ENCODE measurements around the gene UTS2R. TPM values are rescaled to one million over a fixed set of nuclear protein-coding genes. Genes with fewer than 3 reads are reported as not detected.

UTS2R gene
- polyA plus RNA-seq (2012; ENCODE audit: low read depth, missing spikeins): 0.50 TPM

DNA sequence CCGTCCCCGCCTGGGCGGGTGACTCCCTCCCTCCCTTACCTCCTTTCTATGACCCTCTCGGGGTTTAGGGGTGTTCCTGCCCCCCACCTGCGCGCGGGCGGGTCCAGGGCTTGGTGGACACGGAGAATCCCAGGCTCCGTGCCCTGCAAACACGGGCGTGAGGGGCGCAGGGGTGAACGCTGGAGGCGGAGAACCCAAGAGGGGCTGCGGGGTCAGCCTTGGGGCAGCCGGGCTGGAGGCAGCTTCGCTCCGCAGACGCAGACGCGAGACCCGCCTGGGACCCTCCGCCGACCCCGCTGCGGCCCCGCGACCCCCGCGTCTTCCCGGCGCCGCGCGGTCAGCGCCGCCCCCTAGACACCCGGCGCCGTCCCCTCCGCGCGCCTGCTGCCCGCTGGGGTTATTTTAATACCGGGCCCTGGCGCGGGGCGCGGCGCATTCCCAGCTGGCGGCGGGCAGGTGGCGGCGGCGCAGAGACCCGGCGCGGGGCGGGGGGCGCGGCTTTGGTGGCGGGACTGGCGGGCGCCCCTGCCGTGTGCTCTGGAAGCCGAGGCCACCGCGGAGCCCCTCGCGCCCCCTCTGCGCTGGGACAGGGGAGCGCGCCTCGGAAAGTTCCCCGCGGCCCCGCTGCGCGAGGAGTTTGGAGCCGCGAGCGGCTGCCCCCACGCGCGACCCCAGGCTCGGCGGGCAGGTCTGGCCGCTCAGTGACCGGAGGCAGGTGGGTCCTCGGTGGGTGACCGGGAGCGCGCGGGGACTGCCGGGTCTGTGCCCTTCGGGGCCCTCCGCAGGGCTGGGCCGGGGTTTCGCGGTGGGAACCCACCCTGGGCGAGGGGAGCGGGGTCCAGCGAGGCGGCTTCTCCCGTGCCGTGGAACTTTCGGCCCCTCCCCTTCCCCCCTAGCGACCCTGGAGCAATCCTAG, at the start of gene UTS2R:
TSS of gene UTS2R (plus strand) at position 433 of the 916 bp plus-strand sequence. CDS start 2,560 bp downstream, outside the sequence.
- DNase-seq (ENCODE audit: insufficient read length, low spot score): no peak
- TF ChIP-seq SPI1 (IDR thresholded peaks at IDR 0.05; ENCODE audit: low read depth, low read length): no peak
- TF ChIP-seq POLR2A (IDR thresholded peaks at IDR 0.05; ENCODE audit: low read depth, low read length): no peak
- no peak for TF ChIP-seq POLR2AphosphoS5 (IDR thresholded peaks at IDR 0.05; ENCODE audit: low read depth, low read length)
- no peak for TF ChIP-seq POU2F2 (IDR thresholded peaks at IDR 0.05; ENCODE audit: low read depth, low read length)
- TF ChIP-seq PAX5 (IDR thresholded peaks at IDR 0.05; ENCODE audit: insufficient read depth, low read length, severe bottlenecking): no peak
- no peak for FAIRE-seq

DNA sequence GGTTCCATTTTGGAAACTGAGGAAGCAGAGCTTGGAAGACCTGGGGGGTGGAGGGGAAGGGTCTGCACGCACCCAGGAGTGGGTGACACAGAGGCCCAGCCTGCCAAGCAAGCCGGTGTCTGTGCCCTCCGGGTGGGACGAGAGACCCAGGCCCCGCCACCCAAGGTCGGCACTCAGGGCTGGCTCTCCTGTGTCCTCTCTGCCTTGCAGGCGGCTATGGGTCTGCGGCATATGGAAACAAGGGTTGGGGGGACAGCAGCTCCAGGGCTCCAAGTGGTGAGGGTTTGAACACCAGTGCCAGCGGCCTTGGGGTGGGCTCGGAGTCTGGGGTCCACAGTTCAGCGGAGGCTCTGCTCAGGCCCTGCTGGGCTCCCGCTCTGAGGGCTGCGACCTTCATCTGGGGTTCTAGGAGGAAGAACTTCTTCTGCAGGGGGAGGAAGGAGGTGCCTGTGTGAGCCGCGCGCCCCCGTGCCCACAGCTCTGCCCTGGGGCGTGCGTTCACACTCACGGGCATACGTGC, 49.6 kb upstream of the UTS2R start:
- TF ChIP-seq POU2F2 (IDR thresholded peaks at IDR 0.05; ENCODE audit: low read depth, low read length) (no peak), SPI1 (IDR thresholded peaks at IDR 0.05; ENCODE audit: low read depth, low read length) (no peak), POLR2AphosphoS5 (IDR thresholded peaks at IDR 0.05; ENCODE audit: low read depth, low read length) (no peak), POLR2A (IDR thresholded peaks at IDR 0.05; ENCODE audit: low read depth, low read length) (no peak), TAF1 (IDR thresholded peaks at IDR 0.05; ENCODE audit: low read depth, low read length) (no peak)
- no peak for DNase-seq (ENCODE audit: insufficient read length, low spot score)
- no peak for FAIRE-seq

DNA sequence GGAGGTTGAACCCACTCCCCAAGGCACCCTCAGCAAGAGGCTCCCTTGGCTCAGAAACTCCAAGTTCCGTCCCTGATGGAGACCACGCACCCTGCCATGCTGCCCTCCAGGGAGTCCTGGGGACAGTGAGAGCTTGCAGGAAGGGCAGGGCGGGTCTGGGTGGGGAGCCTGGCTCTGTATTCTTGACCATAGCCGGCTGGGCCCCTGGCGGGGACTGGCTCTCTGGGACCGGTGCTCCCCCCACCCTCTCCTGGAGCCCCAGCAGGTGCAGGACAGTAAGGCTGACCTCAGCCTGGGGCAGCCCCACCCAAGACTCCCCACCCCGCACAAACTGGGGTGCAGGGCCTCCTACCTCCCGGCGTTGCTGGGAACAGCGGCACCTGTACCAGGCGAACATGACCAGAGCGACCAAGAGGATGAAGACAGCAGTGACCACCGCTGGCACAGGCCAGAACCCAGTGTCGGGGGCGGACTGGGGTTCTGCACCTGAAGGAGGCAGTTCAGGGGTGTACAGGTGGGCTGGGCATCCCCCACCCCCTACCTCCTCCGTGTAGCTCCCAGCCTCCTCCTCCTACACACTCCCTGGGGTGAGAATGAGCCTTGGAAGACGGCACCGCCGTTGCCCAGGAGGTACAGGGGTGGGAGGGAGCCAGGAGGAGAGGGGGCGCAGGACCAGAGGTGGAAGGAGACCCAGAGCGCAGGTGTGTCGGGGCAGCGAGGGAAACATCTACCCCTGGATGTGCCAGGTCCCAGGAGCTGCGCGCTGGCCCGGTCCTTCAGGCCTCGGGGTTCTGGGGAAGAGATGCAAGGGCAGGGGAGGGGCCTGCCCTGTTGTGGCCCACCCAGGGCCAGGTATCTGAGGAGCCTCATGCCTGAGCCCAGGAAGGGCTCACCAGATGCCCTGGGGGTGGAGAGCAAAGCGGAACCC, 48.8 kb upstream of the UTS2R start:
- FAIRE-seq: no peak
- no peak for DNase-seq (ENCODE audit: insufficient read length, low spot score)
- TF ChIP-seq PAX5 (IDR thresholded peaks at IDR 0.05; ENCODE audit: insufficient read depth, low read length, severe bottlenecking): no peak
- TF ChIP-seq POU2F2 (IDR thresholded peaks at IDR 0.05; ENCODE audit: low read depth, low read length): no peak
- no peak for TF ChIP-seq TAF1 (IDR thresholded peaks at IDR 0.05; ENCODE audit: low read depth, low read length)
- TF ChIP-seq SPI1 (IDR thresholded peaks at IDR 0.05; ENCODE audit: low read depth, low read length): no peak
- no peak for TF ChIP-seq POLR2A (IDR thresholded peaks at IDR 0.05; ENCODE audit: low read depth, low read length)
- TF ChIP-seq POLR2AphosphoS5 (IDR thresholded peaks at IDR 0.05; ENCODE audit: low read depth, low read length): no peak

DNA sequence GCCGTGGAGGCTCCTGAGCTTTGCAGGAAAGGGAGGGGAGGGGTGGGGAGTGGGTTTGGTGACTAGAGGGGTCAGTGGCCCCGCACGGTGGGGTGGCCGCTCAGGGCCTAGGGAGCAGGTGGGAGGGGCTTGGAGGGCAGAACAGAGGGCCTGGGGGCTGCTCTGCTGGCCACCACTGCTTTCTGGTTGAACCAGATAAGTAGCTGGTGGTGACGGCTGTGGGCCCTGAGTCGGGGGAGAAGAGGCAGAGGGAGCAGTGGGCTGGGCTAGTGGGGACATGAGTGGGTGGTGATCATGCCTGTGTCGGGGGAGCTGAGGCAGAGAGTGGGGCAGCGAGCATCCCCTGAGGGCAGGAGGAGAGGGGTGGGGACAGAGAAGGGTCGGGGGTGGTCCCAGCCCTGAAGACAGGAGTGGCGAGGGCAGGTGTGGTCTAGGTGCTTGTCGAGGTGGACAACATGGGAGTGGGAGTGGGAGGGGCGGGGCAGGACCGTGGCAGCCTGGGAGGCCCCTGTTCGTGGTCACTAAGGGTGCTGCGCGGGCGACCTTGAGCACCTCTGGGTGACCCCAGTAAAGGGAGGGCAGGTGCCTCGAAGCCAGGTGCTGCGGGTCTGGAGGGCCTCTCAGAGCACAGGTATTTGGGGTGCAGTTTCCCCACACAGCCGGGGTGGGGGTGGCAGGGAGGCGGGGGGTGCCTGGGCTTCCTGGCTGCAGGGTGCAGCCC, 47.9 kb upstream of the UTS2R start:
- DNase-seq (ENCODE audit: insufficient read length, low spot score) (no peak), FAIRE-seq (no peak)
- TF ChIP-seq SPI1 (IDR thresholded peaks at IDR 0.05; ENCODE audit: low read depth, low read length) (no peak), TAF1 (IDR thresholded peaks at IDR 0.05; ENCODE audit: low read depth, low read length) (no peak), POLR2AphosphoS5 (IDR thresholded peaks at IDR 0.05; ENCODE audit: low read depth, low read length) (no peak), POLR2A (IDR thresholded peaks at IDR 0.05; ENCODE audit: low read depth, low read length) (no peak), POU2F2 (IDR thresholded peaks at IDR 0.05; ENCODE audit: low read depth, low read length) (no peak)

DNA sequence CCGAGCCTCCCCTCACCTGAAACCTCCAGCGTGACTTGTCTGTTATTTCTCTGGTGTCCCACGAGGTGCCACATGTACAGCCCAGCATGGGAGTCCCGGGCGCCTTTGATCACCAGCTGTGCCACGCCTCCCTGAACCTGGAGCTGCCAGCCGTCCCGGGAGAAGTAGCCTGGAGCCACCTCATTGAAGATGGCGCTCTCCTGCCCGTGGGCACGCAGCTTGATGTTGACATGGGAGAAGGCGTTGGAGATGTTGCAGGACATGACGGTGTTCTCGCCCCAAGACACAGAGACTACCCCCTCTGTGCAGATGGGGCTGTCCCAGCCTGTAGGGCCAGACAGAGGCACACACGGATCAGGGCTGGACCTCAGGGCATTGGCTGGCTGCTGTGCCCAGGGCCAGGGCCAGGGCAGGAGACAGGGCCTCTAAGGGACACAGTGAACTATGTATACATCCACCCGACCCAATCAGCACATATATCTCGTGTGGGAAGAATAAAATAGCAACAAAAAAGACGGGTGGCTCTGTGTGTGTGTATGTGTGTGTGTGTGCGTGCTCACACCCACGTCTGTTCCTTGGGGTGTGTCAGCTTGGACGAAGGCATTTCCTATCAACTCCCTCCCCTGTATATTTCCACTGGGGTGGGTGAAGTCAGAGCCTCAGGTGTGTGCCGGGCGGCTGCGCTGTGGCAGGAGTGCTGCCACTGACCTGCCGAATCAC, 46.8 kb upstream of the UTS2R start:
- FAIRE-seq (no peak), DNase-seq (ENCODE audit: insufficient read length, low spot score) (no peak)
- TF ChIP-seq SPI1 (IDR thresholded peaks at IDR 0.05; ENCODE audit: low read depth, low read length) (no peak), POU2F2 (IDR thresholded peaks at IDR 0.05; ENCODE audit: low read depth, low read length) (no peak), TAF1 (IDR thresholded peaks at IDR 0.05; ENCODE audit: low read depth, low read length) (no peak), POLR2AphosphoS5 (IDR thresholded peaks at IDR 0.05; ENCODE audit: low read depth, low read length) (no peak), PAX5 (IDR thresholded peaks at IDR 0.05; ENCODE audit: insufficient read depth, low read length, severe bottlenecking) (no peak), POLR2A (IDR thresholded peaks at IDR 0.05; ENCODE audit: low read depth, low read length) (no peak)

DNA sequence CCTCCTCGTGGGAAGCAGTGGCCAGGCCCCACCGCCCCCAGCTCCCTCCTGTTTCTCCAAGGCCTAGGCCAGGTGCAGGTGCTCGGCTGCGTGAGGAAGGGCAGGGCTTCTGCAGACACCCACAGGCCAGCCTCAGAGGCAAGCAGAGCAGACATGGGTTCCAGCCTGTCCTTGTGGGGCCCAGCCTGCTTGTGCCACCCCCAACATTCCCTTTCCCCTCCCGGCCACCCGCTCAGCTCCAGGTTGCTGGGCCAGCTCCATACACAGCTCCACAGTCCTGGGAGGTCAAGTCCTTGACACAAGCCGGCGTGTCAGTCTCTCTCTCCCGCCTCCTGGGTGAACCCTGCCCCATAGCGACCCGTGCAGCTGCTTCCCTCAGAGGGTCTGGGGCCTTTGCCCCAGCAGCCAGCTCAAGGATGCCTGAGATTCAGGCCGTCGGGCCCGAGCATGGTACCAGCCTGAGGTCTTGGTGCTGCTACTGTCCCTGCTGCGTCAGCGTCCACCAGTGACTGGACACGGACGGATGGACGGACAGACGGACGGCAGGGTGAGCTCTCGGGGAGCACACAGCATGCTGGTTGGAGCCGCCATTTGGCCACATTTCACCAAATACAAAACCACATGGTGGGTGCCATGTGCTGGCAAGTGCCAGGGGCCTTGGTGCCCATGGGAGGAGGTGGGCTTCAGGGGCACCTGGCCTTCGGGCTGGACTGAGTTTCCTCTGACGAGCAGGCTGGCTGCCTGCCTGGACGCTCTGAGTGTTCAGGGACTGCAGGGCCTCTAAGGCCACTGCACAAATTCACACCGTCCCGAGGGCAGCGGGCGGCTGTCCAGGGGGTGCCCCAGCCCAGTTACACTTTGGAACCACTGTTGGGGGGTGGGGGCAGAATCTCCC, 46.0 kb upstream of the UTS2R start:
- TF ChIP-seq POLR2A (IDR thresholded peaks at IDR 0.05; ENCODE audit: low read depth, low read length) (no peak), POLR2AphosphoS5 (IDR thresholded peaks at IDR 0.05; ENCODE audit: low read depth, low read length) (no peak), SPI1 (IDR thresholded peaks at IDR 0.05; ENCODE audit: low read depth, low read length) (no peak), POU2F2 (IDR thresholded peaks at IDR 0.05; ENCODE audit: low read depth, low read length) (no peak), PAX5 (IDR thresholded peaks at IDR 0.05; ENCODE audit: insufficient read depth, low read length, severe bottlenecking) (no peak), TAF1 (IDR thresholded peaks at IDR 0.05; ENCODE audit: low read depth, low read length) (no peak)
- FAIRE-seq: no peak
- DNase-seq (ENCODE audit: insufficient read length, low spot score): no peak

DNA sequence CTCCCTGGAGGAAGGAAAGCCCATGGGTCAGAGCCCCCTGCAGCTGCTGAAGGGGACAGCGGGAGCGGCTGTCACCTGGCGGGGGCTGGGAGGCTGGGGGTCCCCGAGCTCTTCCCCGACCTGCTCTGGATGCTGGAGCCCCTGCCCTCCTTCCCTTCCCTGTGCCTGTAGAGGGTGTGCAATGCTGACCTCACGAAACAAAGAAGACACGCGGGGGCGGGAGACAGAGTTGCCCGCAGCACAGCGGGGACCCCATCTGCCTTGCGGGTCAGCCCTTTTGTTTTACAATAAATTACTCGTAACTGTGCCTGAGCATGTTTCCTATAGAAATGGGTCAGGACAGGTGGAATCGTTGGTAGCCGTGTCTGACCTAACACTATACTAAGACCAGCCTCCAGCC, 44.3 kb upstream of the UTS2R start:
- DNase-seq (ENCODE audit: insufficient read length, low spot score) (no peak), FAIRE-seq (no peak)

More for the DNA sequence above, 44.3 kb upstream of the UTS2R start:
- TF ChIP-seq POLR2AphosphoS5 (IDR thresholded peaks at IDR 0.05; ENCODE audit: low read depth, low read length) (no peak), PAX5 (IDR thresholded peaks at IDR 0.05; ENCODE audit: insufficient read depth, low read length, severe bottlenecking) (no peak), POLR2A (IDR thresholded peaks at IDR 0.05; ENCODE audit: low read depth, low read length) (no peak), POU2F2 (IDR thresholded peaks at IDR 0.05; ENCODE audit: low read depth, low read length) (no peak), SPI1 (IDR thresholded peaks at IDR 0.05; ENCODE audit: low read depth, low read length) (no peak), TAF1 (IDR thresholded peaks at IDR 0.05; ENCODE audit: low read depth, low read length) (no peak)

Measured in GM12891 (cell line).